ENCODE data around the gene DHX15. TPM values are rescaled to one million over a fixed set of nuclear protein-coding genes. Genes with fewer than 3 reads are reported as not detected.

The DHX15 gene
- total and polyA plus RNA-seq, 9 of the 15 experiments (the other 6 are each of a cell fraction or from before 2014, with no cell fraction given): 165 to 287 (median 208) TPM

GRCh38 chr4:24564488-24564887 is 19.9 kb downstream of the DHX15 start:
- Histone ChIP-seq H2AFZ (ENCODE audit: low read depth, low read length) (no peak overlapping the region), H3K27me3 (ENCODE audit: control insufficient read depth in 2 of 2, insufficient read depth in 2 of 2, low read length in 2 of 2) (no peaks in the 10 kb centered on the region), H3K27ac (ENCODE audit: extremely low read depth, low read depth, low read length) (no peak overlapping the region), H3K9me3 (replicated peaks; ENCODE audit: control insufficient read depth, insufficient read depth, low read depth, low read length) (no peaks in the 10 kb centered on the region), H3K4me2 (ENCODE audit: insufficient read depth, low read length) (no peak overlapping the region), H3K9me1 (ENCODE audit: control insufficient read depth, insufficient read depth, low read length) (no peaks in the 10 kb centered on the region), H3K36me3 (ENCODE audit: control insufficient read depth, insufficient read depth, low read length) (peaks cover 88% of the 10 kb centered on the region), H3K79me2 (ENCODE audit: control insufficient read depth, insufficient read depth, low read length) (peaks cover 98% of the 10 kb centered on the region), H3K4me3 (no peak overlapping the region), H3K9ac (ENCODE audit: insufficient read depth in 1 of 2, low read depth in 2 of 2, low read length in 2 of 2) (no peak overlapping the region), H3K4me1 (replicated peaks in 1 of 2; ENCODE audit: control insufficient read depth in 2 of 2, insufficient read depth in 2 of 2, low read length in 2 of 2) (no peaks in the 10 kb centered on the region), H4K20me1 (replicated peaks; ENCODE audit: control insufficient read depth, insufficient read depth, low read length) (peaks cover 38% of the 10 kb centered on the region)
- FAIRE-seq (no peak), DNase-seq (ENCODE audit: extremely low read depth in 1 of 4, low spot score in 3 of 4) (no peak), ATAC-seq (no peak)
- in situ Hi-C loops (cut with MboI): no loop called here
- WGBS (ENCODE audit: insufficient coverage, low coverage, missing lambda C conversion rate): 89% methylated on average over 2 of the region's 2 CpGs
- ChIA-PET POLR2A (interaction anchor here (0.6 to 1.1 kb wide), 5 partner anchors 8 to 112 kb away, joined by 3 to 5 read pairs (median 4); no protein-coding TSS in a partner anchor), CTCF (ENCODE audit: low intra/inter-chr PET ratio) (no interaction called here)
- intact Hi-C loops (cut with micrococcal nuclease): no loop called here
- no TSS peak for BruUV-seq (replicated peaks)
- no peak for TF ChIP-seq GATAD2B (IDR thresholded peaks at IDR 0.05; ENCODE audit: borderline replicate concordance)

GRCh38 chr4:24561438-24562139 is 22.8 kb downstream of the DHX15 start:
- no peaks in the 10 kb centered on the region for H3K9me3 ChIP-seq (replicated peaks; ENCODE audit: control insufficient read depth, insufficient read depth, low read depth, low read length)
- FAIRE-seq (no peak), ATAC-seq (no peak), DNase-seq (ENCODE audit: extremely low read depth in 1 of 4, low spot score in 3 of 4) (no peak)
- H2AFZ ChIP-seq (ENCODE audit: low read depth, low read length): no peak overlapping the region
- CTCF ChIA-PET (ENCODE audit: low intra/inter-chr PET ratio): no interaction called here
- no peaks in the 10 kb centered on the region for H3K4me1 ChIP-seq (replicated peaks in 1 of 2; ENCODE audit: control insufficient read depth in 2 of 2, insufficient read depth in 2 of 2, low read length in 2 of 2)
- peaks cover 89% of the 10 kb centered on the region; the same call in 2 of the 3 replicates for H3K36me3 ChIP-seq (ENCODE audit: control insufficient read depth, insufficient read depth, low read length)
- no peak overlapping the region for H3K27ac ChIP-seq (ENCODE audit: extremely low read depth, low read depth, low read length)
- WGBS (ENCODE audit: insufficient coverage, low coverage, missing lambda C conversion rate): 92% methylated on average over 7 of the region's 8 CpGs
- in situ Hi-C loops (cut with MboI): no loop called here
- no peak overlapping the region for H3K9ac ChIP-seq (ENCODE audit: insufficient read depth in 1 of 2, low read depth in 2 of 2, low read length in 2 of 2)
- intact Hi-C loops (cut with micrococcal nuclease): no loop called here
- H3K4me2 ChIP-seq (ENCODE audit: insufficient read depth, low read length): no peak overlapping the region
- POLR2A ChIA-PET: interaction anchor here (0.6 to 1.8 kb wide), 3 partner anchors 10 to 51 kb away, joined by 3 to 11 read pairs (median 3); no protein-coding TSS in a partner anchor
- H3K4me3 ChIP-seq: no peak overlapping the region
- no peaks in the 10 kb centered on the region for H3K9me1 ChIP-seq (ENCODE audit: control insufficient read depth, insufficient read depth, low read length)
- H3K27me3 ChIP-seq (ENCODE audit: control insufficient read depth in 2 of 2, insufficient read depth in 2 of 2, low read length in 2 of 2): no peaks in the 10 kb centered on the region
- peaks cover 63% of the 10 kb centered on the region for H4K20me1 ChIP-seq (replicated peaks; ENCODE audit: control insufficient read depth, insufficient read depth, low read length)
- BruUV-seq (replicated peaks): no TSS peak
- TF ChIP-seq NR2C1 (IDR thresholded peaks at IDR 0.05) (peak; percentile 55), NR2C1 (tag; IDR thresholded peaks at IDR 0.05) (no peak), BCOR (IDR thresholded peaks at IDR 0.05) (0 out of 2 replicates have a peak, but pooled peaks have one; percentile 24), ZNF146 (CRISPR knock-in tag; IDR thresholded peaks at IDR 0.05; ENCODE audit: unreplicated experiment) (peak; percentile 81), ZBTB49 (CRISPR knock-in tag; IDR thresholded peaks at IDR 0.05; ENCODE audit: borderline replicate concordance) (no peak), RBM25 (IDR thresholded peaks at IDR 0.05; ENCODE audit: low read depth, low read length, severe bottlenecking) (peak; percentile 4)
- peaks cover 99% of the 10 kb centered on the region for H3K79me2 ChIP-seq (ENCODE audit: control insufficient read depth, insufficient read depth, low read length)

Measured in K562 (cell line).